Endometrial microvascular endothelial cells (primary cell): ENCODE results near the gene NIBAN1. TPM values are rescaled to one million over a fixed set of nuclear protein-coding genes. Genes with fewer than 3 reads are reported as not detected.
"Not testable (repeated sequence)": the region's sequence is repeated elsewhere in the genome, so short reads cannot be mapped to it uniquely, and the experiment has no call there.

Source experiments
- in situ Hi-C: cut with HindIII; loops from 2 replicates; pipeline ENCODE4 v1.10.0; 2017; ENCODE audit warnings: low sequenced_read_pairs, low pct_unique_long_range_greater_than_20kb; ENCODE audit errors: inconsistent ontology term
- total RNA-seq: library from RNA; depleted of rRNA; stranded (reverse); fragments of >200 nt; gene quantifications from one replicate; pipeline ENCODE4 v1.2.3, GENCODE V29; 2015; ENCODE audit errors: inconsistent ontology term

NIBAN1 gene, protein sequence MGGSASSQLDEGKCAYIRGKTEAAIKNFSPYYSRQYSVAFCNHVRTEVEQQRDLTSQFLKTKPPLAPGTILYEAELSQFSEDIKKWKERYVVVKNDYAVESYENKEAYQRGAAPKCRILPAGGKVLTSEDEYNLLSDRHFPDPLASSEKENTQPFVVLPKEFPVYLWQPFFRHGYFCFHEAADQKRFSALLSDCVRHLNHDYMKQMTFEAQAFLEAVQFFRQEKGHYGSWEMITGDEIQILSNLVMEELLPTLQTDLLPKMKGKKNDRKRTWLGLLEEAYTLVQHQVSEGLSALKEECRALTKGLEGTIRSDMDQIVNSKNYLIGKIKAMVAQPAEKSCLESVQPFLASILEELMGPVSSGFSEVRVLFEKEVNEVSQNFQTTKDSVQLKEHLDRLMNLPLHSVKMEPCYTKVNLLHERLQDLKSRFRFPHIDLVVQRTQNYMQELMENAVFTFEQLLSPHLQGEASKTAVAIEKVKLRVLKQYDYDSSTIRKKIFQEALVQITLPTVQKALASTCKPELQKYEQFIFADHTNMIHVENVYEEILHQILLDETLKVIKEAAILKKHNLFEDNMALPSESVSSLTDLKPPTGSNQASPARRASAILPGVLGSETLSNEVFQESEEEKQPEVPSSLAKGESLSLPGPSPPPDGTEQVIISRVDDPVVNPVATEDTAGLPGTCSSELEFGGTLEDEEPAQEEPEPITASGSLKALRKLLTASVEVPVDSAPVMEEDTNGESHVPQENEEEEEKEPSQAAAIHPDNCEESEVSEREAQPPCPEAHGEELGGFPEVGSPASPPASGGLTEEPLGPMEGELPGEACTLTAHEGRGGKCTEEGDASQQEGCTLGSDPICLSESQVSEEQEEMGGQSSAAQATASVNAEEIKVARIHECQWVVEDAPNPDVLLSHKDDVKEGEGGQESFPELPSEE
- 21.0 TPM for total RNA-seq

DNA sequence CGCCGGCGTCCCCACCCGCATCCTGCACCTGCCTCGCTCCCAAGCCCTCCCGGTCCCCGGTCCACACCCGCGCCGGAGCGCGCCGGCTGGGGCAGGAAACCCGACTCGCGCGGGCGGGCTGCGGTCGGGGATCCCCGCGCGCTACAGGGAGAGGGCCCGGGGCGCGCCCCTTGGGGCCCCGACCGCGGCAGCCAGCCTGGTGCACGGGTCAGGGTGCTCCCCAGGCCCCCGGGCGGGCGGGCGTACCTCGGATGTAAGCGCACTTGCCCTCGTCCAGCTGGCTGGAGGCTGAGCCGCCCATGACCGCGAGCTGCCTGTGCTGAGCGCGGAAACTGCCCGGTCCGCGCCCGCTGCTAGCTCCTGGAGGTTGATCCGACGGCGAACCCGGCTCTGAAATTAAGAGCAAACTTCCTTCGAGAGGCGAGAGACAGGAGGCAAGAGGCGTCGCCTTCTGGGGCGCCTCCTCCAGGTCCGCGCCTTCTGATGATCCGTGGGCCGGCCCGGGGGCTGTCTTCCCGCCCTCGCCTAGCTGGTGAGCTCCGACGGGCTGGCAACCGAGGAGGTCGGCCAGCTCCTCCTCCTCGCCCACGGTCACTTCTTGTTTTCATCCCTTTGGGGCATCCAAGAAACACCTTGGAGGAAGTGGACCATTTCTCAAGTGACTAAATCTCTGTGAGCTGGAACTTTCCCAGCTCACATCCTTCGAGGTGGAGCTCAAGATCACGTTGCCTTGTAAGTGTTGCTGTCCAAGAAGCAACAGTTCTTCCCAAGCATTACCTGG, at the start of gene NIBAN1:
TSS of gene NIBAN1 (minus strand) at position 453 of the 781 bp plus-strand sequence. CDS start at position 301, 152 bp downstream.
- in situ Hi-C loops: no loop called here

DNA sequence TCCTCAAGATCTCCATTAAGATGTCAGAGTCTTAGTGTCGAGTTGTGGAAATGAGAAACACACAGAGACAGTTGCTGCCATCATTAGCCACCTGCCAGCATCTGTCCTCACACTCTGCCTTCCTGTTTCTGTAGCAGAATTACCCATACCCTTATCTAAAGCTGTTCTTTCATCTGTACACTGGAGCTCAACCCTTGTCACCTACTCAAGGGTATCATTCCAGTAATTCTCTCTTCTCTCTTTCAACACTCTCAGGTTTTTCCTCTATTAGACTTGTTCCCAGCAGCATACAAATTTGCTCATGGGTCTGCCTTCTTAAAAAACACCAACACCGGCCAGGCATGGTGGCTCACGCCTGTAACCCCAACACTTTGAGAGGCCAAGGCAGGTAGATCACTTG, 43.7 kb upstream of the NIBAN1 start:
- in situ Hi-C loops: no loop called here

DNA sequence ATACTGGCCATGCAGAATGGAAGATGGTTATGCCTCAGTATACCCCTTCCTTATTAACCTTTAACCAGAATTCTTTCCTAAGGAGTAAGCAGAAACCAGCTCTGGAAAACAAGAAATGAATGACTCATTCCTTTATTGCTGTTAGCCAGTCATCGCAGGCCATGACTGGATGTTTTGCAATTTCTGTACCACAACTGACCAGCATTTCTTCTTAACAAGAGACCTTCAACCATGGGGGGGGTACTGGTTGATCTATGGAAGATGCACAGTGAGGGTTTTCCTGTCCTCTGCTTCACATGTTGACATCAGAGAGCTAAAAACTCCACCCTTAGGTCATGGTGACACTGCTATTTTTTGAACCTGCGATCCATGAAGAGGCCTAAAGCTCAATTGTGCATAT, 43.0 kb upstream of the NIBAN1 start:
- in situ Hi-C loops: no loop called here

DNA sequence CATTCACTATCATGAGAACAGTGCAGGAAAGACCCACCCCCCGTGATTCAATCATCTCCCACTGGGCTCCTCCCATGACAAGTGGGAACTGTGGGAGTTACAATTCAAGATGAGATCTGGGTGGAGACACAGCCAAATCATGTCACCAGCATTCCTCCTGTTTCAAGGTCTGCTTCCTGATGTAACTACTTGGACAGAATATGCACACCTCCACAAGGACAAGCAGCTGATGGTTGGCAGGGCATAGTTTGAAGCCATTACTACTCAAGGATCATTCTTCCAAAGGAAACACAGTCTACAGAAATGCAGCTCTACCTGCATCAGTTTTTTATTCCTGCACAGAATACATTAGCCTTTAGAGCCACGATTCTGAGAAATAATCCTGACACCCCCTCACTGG, 42.6 kb upstream of the NIBAN1 start:
- in situ Hi-C loops: no loop called here

DNA sequence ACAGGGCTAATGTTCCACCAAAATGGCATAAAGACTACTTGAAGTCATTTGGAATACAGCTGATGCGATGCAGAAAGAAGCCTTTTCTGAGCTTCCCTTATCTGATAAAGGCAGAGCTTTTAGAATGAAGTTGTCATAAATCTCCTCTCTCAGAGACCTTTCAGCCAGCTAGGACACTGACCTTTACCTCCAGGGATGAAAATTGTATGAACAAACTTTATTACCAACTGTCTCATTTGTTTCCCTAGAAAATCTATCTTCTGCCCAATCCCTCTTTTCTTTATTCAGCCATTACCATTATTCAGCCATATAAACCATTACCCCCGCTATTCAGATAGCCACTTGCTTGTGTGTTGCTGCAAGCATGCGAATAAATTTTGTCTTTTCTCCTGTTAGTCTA, 41.3 kb upstream of the NIBAN1 start:
- in situ Hi-C loops: no loop called here

DNA sequence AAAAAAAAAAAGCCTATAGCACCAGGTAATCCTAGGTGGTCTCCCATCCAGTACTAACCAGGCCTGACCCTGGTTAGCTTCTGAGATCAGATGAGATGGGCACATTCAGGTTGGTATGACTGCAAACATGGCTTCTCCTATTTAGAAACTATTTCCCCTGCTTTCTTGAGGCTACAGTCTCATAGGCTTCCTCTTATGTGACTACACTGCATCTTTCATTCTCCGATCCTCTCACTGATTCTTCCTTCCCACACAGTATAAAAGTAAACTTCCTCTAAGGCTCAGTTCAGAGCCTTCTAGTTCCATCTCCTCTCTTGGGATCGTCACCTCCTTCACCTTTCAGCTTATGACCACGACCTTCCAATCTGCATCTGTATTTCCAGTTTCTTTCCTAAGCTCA, 40.6 kb upstream of the NIBAN1 start:
- in situ Hi-C loops: no loop called here

DNA sequence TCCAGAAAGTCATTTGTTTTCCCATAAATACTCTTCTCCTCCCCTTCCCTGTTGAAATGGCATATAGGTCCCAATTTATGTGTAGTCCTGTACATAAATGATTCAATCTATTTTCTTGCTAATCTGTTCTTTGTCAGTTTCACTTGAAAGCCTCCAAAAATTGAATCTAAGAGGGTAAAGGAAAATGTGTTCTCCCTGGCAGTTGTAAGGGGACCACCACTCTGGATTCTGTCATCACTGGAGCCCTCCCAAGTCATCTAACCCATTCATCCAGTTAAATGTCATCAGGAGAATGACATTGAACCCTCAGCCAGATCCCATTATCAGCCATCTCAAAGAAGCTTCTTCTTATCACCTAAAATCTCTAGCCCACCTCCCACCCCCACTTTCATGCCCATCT, 36.1 kb upstream of the NIBAN1 start:
- in situ Hi-C loops: no loop called here

- in situ Hi-C loops: no loop called here
Measured at GRCh38 chr1:185008838-185009237, 34.5 kb upstream of the NIBAN1 start.

DNA sequence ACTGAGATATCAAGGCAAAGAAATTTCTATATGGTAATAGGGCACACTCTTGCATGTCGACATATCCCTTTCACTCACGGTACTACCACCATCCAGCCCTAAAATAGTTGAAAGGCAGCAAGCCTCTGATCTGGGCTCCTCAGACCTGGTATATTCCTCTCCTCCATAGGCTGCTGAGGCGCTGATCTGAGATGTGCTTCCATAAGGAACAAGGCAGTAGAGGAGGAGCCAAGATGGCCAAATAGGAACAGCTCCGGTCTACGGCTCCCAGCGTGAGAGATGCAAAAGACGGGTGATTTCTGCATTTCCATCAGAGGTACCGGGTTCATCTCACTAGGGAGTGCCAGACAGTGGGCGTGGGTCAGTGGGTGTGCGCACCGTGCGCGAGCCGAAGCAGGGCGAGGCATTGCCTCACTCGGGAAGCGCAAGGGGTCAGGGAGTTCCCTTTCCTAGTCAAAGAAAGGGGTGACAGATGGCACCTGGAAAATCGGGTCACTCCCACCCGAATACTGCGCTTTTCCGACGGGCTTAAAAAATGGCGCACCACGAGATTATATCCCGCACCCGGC, 27.1 kb upstream of the NIBAN1 start:
- in situ Hi-C loops: not testable (repeated sequence)

DNA sequence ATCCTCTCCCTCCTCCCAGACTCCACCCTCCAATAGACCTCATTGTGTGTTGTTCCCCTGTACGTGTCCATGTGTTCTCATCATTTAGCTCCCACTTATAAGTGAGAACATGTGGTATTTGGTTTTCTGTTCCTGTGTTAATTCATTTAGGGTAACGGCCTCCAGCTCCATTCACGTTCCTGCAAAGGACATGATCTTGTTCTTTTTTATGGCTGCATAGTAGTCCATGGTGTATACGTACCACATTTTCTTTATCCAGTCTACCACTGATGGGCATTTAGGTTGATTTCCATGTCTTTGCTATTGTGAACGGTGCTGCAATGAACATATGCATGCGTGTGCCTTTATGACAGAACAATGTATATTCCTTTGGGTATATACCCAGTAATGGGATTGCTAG, 25.7 kb upstream of the NIBAN1 start:
- in situ Hi-C loops: not testable (repeated sequence)

- in situ Hi-C loops: no loop called here
Measured at GRCh38 chr1:184994301-184994700, 20.0 kb upstream of the NIBAN1 start.

GRCh38 chr1:184992271-184992670, 18.0 kb upstream of the NIBAN1 start:
- in situ Hi-C loops: no loop called here

DNA sequence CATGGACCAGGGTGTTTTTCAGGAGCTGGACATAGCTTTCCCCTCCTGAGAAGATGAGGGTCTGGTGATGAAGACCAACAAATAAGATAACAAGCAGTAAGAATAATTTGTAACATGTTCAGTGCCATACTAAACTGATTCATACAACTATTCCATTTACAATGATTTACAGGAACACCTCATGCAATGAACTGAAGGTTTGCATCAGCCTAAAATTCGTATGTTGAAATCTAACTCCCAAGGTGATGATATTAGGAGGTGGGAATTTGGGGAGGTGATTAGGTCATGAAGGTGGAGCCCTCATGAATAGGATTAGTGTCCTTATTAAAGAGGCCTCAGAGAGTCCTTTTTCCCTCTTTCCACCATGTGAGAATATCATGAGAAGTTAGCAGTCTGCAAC, 15.9 kb upstream of the NIBAN1 start:
- in situ Hi-C loops: no loop called here

- in situ Hi-C loops: no loop called here
Measured at GRCh38 chr1:184988506-184988905, 14.2 kb upstream of the NIBAN1 start.

DNA sequence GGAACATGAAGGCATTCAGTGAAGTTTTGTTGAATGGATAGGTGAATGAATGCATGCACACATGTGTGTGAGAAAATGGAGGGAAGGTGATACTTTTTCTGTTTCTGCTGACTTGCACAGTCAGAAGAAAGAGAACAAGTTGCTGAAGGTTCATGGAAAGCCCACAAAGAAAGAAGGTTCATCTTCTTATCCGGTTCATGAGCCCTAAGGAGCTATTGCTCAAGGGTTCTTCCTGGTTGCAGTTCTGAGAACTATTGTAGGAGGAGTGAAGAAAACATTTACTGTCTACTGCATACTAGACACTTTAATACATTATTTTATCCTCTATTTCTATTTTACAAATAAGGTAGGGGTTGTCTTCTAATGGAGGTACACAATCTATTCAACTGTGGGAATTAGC, 13.4 kb upstream of the NIBAN1 start:
- in situ Hi-C loops: no loop called here

DNA sequence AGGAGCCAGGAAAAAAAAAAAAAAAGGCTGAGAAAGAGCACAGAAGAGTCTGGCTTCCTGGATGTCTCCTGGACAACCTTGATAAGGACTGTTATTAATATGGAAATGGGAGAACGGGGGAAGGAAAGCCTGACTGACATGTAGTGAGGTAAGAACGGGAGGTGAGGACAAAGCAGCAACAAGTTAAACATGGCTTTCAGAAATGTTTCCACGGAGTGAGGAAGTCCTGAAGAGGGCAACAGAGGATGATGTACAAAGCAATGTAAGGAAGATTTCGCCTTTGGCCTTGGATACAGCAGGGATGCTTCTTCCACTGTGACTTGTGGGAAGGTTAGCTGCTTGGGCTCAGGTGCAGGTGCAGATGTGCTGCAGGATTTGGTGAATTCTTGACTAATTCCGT, 11.9 kb upstream of the NIBAN1 start:
- in situ Hi-C loops: no loop called here

DNA sequence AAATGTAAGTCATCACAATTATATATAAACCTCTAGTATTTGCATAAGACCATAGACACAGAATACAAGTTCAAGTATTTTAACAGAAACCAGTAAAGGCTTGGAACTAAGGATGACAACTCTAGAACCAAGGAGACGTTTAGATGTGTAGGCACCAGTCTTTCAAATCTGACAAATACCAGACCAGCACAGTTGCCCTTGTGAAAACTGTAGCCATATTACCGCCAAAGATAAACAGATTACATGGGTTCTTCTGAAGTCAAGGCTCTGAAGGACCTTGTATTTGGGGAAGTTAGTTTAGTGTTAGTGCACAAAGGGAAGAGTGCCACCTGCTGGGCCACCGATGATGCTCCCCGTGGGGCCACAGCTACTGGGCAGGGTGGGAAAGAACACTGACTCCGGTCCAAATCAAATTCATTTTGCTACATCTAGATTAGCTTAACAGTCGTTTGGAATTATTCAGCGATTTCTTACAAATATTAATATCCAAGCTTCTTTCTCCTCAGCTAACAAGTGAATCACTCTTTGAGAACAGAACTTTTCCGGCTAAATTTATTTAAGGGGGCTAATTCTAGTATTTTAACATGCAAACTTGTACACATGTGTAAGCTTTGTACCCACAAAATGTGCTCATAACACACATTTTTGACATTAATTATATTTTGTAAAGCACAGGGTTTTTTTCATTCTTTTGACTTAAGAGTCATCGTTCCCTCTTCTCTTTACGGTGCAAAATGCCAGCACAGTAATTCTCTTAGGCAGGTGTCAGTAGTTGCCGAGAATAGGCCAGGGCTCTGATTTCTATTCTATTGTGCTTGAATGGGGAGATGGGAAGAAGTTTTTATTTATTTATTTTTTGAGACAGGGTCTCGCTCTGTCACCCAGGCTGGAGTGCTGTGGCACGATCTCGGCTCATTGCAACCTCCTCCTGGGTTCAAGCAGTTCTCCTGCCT, 8.0 kb upstream of the NIBAN1 start:
- in situ Hi-C loops: no loop called here

- in situ Hi-C loops: no loop called here
Measured at GRCh38 chr1:184980726-184981125, 6.4 kb upstream of the NIBAN1 start.
